GM23338 (cell line): ENCODE data around the gene HNF1A. TPM values are rescaled to one million over a fixed set of nuclear protein-coding genes. Genes with fewer than 3 reads are reported as not detected.

ENCODE experiments used
- ATAC-seq: fragments of 200-7000 bp; cut with Tn5 transposase; 3 replicates; pipeline ENCODE4 v1.9.1; 2020
- DNase-seq: peaks from one replicate; pipeline ENCODE4 v3.0.0-alpha.2; 2015; ENCODE audit warnings: low spot score
- H2AFZ ChIP-seq: fragments of 200-600 bp; sonication (generic); 2 replicates; pipeline ENCODE4 v1.8.0; 2016; ENCODE audit warnings: antibody characterized with exemption, mild to moderate bottlenecking, moderate library complexity
- H3F3A ChIP-seq: fragments of 200-600 bp; sonication (generic); replicated peaks from 2 replicates; pipeline ENCODE4 v1.8.0; 2017; ENCODE audit warnings: antibody characterized with exemption, mixed run types, low read depth
- H3K27ac ChIP-seq: fragments of 200-600 bp; sonication (generic); 2 replicates; pipeline ENCODE4 v1.6.1; 2016; ENCODE audit warnings: low read depth
- H3K27me3 ChIP-seq: fragments of 200-600 bp; sonication (generic); 2 replicates; pipeline ENCODE4 v1.8.0; 2016; ENCODE audit warnings: mild to moderate bottlenecking, mixed run types, moderate library complexity; ENCODE audit not compliant: insufficient read depth
- H3K36me3 ChIP-seq: fragments of 200-600 bp; sonication (generic); 2 replicates; pipeline ENCODE4 v1.8.0; 2016; ENCODE audit warnings: mild to moderate bottlenecking; ENCODE audit not compliant: insufficient read depth
- H3K4me1 ChIP-seq: fragments of 200-600 bp; sonication (generic); 2 replicates; pipeline ENCODE4 v1.8.0; 2016; ENCODE audit warnings: mild to moderate bottlenecking, moderate library complexity; ENCODE audit not compliant: insufficient read depth
- H3K4me2 ChIP-seq: fragments of 200-600 bp; sonication (generic); 2 replicates; pipeline ENCODE4 v1.7.1; 2017; ENCODE audit warnings: mixed run types
- H3K4me3 ChIP-seq: fragments of 200-600 bp; sonication (generic); 2 replicates; pipeline ENCODE4 v1.6.1; 2016; ENCODE audit warnings: mixed run types
- H3K79me2 ChIP-seq: fragments of 200-600 bp; sonication (generic); replicated peaks from 2 replicates; pipeline ENCODE4 v1.8.0; 2017; ENCODE audit warnings: mild to moderate bottlenecking; ENCODE audit not compliant: insufficient read depth
- H3K9me2 ChIP-seq: fragments of 200-600 bp; sonication (generic); 2 replicates; pipeline ENCODE4 v1.8.0; 2017; ENCODE audit not compliant: insufficient read depth
- H4K20me1 ChIP-seq: fragments of 200-600 bp; sonication (generic); replicated peaks from 2 replicates; pipeline ENCODE4 v1.8.0; 2017; ENCODE audit warnings: mild to moderate bottlenecking; ENCODE audit not compliant: insufficient read depth
- H3K27ac Mint-ChIP-seq: 2 replicates; pipeline ENCODE4 v1.8.0; 2020; ENCODE audit warnings: inconsistent platforms, mild to moderate bottlenecking, moderate library complexity, mixed read lengths
- H3K27me3 Mint-ChIP-seq: 3 replicates; pipeline ENCODE4 v1.8.0; 2022; ENCODE audit warnings: low read depth, mild to moderate bottlenecking, moderate library complexity, mixed read lengths, inconsistent platforms; ENCODE audit not compliant: insufficient read depth, poor library complexity
- H3K36me3 Mint-ChIP-seq: 3 replicates; pipeline ENCODE4 v1.8.0; 2021; ENCODE audit warnings: low read depth, mild to moderate bottlenecking, inconsistent platforms, moderate library complexity, mixed read lengths
- H3K4me1 Mint-ChIP-seq: 3 replicates; pipeline ENCODE4 v1.8.0; 2020; ENCODE audit warnings: mild to moderate bottlenecking, inconsistent platforms, mixed read lengths
- H3K4me3 Mint-ChIP-seq: 3 replicates; pipeline ENCODE4 v1.8.0; 2021; ENCODE audit warnings: moderate library complexity, mild to moderate bottlenecking, inconsistent platforms, mixed read lengths
- H3K9me3 Mint-ChIP-seq: 3 replicates; pipeline ENCODE4 v1.8.0; 2020; ENCODE audit warnings: moderate library complexity, mild to moderate bottlenecking, inconsistent platforms, mixed read lengths
- CREB1 ChIP-seq: fragments of 250-450 bp; sonication (Bioruptor Pico); IDR thresholded peaks from 2 replicates; pipeline ENCODE4 v1.5.0; 2020; ENCODE audit warnings: low read depth, mild to moderate bottlenecking, moderate library complexity
- CTCF ChIP-seq, 2 experiments: fragments of 200-600 bp in 1 of 2; sonication (generic) in 1 of 2; conservative IDR thresholded peaks; 2 replicates each; pipeline versions ENCODE4 v1.5.1 to v1.6.1; 2016 to 2017; ENCODE audit warnings: antibody characterized with exemption in 2 of 2, low read depth in 2 of 2, mild to moderate bottlenecking in 2 of 2, moderate library complexity in 1 of 2
- EZH2 ChIP-seq: fragments of 200-600 bp; sonication (generic); IDR thresholded peaks from one replicate; pipeline ENCODE4 v1.8.0; 2017; ENCODE audit warnings: antibody characterized with exemption, mild to moderate bottlenecking, low read depth; ENCODE audit not compliant: unreplicated experiment
- EZH2phosphoT487 ChIP-seq: fragments of 200-600 bp; sonication (generic); IDR thresholded peaks from one replicate; pipeline ENCODE4 v1.8.1; 2018; ENCODE audit warnings: antibody characterized with exemption; ENCODE audit not compliant: unreplicated experiment
- JUNB ChIP-seq: IDR thresholded peaks from one replicate; pipeline ENCODE4 v1.6.1; 2016; ENCODE audit warnings: antibody characterized with exemption; ENCODE audit not compliant: unreplicated experiment
- NANOG ChIP-seq: IDR thresholded peaks from 2 replicates; pipeline ENCODE4 v1.6.1; 2016; ENCODE audit warnings: antibody characterized with exemption, borderline replicate concordance
- POLR2AphosphoS5 ChIP-seq: IDR thresholded peaks from 2 replicates; pipeline ENCODE4 v1.6.1; 2016; ENCODE audit warnings: antibody characterized with exemption, low read depth
- REST ChIP-seq: IDR thresholded peaks from one replicate; pipeline ENCODE4 v1.6.1; 2018; ENCODE audit warnings: antibody characterized with exemption; ENCODE audit not compliant: unreplicated experiment
- STAT1 ChIP-seq: IDR thresholded peaks from one replicate; pipeline ENCODE4 v1.6.1; 2016; ENCODE audit warnings: antibody characterized with exemption; ENCODE audit not compliant: unreplicated experiment
- ZNF114 ChIP-seq: fragments of 250-450 bp; sonication (Bioruptor Pico); IDR thresholded peaks from 2 replicates; pipeline ENCODE4 v1.5.0; 2020; ENCODE audit warnings: mild to moderate bottlenecking, moderate library complexity
- ZNF462 ChIP-seq: fragments of 250-450 bp; sonication (Bioruptor Pico); IDR thresholded peaks from 2 replicates; pipeline ENCODE4 v1.5.0; 2020; ENCODE audit warnings: mild to moderate bottlenecking, moderate library complexity
- polyA plus RNA-seq: library from polyadenylated mRNA; unstranded; fragments of >200 nt; fragmentation: Nextera tagmentation; extraction: Ambion mirVana; gene quantifications from 2 replicates; pipeline ENCODE4 v1.2.1, GENCODE V29; 2016
- total RNA-seq: library from RNA; depleted of rRNA; stranded (reverse); fragments of >200 nt; shearing (Covaris generic); gene quantifications from 2 replicates; pipeline ENCODE4 v1.2.3, GENCODE V29; 2014

The HNF1A gene
- total and polyA plus RNA-seq, 2 experiments from 2014 or later = 0.11 TPM; not detected in 1

GRCh38 chr12:120988234-120988633, 9.9 kb downstream of the HNF1A start:
- no peak for ATAC-seq
- Histone ChIP-seq H4K20me1 (no peaks in the 10 kb centered on the region), H2AFZ (no peak overlapping the region), H3K27me3 (no peaks in the 10 kb centered on the region), H3F3A (no peaks in the 10 kb centered on the region), H3K9me2 (no peaks in the 10 kb centered on the region), H3K36me3 (no peaks in the 10 kb centered on the region), H3K4me1 (no peaks in the 10 kb centered on the region), H3K79me2 (no peaks in the 10 kb centered on the region), H3K27ac (no peak overlapping the region), H3K4me3 (no peak overlapping the region), H3K4me2 (no peak overlapping the region)
- no peak overlapping the region for H3K4me3 Mint-ChIP-seq
- 0 out of 3 replicates have a peak, but pooled peaks cover 4% of the 10 kb centered on the region for H3K9me3 Mint-ChIP-seq
- H3K4me1 Mint-ChIP-seq = peaks cover 5% of the 10 kb centered on the region
- TF ChIP-seq ZNF462 (CRISPR knock-in tag) = no peak
- TF ChIP-seq STAT1 = no peak
- TF ChIP-seq REST = no peak
- no peak for TF ChIP-seq ZNF114
- TF ChIP-seq CTCF (conservative IDR thresholded peaks at IDR 0.05; ENCODE audit: low read depth in 2 of 2) = no peak
- TF ChIP-seq EZH2 = no peak
- no peak for TF ChIP-seq EZH2phosphoT487
- no peak for TF ChIP-seq CREB1 (CRISPR knock-in tag)
- TF ChIP-seq POLR2AphosphoS5 = no peak
- no peak for TF ChIP-seq NANOG
- TF ChIP-seq JUNB = no peak
- H3K27ac Mint-ChIP-seq = no peak overlapping the region
- no peaks in the 10 kb centered on the region for H3K36me3 Mint-ChIP-seq
- no peak for DNase-seq
- peaks cover 2% of the 10 kb centered on the region for H3K27me3 Mint-ChIP-seq
